Measurements from ENCODE around the gene PADI4. TPM values are rescaled to one million over a fixed set of nuclear protein-coding genes. Genes with fewer than 3 reads are reported as not detected.

PADI4 gene
- total RNA-seq (2021) (3.1 and 7.7 TPM in 2 replicates), Bru-seq, nascent RNA (percentile 37 among the genes with signal in this experiment), BruChase-seq, experiment 1, labeled RNA remaining after a 2-hour chase (percentile 17 among the genes with signal in this experiment), BruChase-seq, experiment 2, labeled RNA remaining after a 6-hour chase (percentile 34 among the genes with signal in this experiment)
- long read RNA-seq, transcript PADI4-201 (16 exons, 2,267 nt), result major isoform, 10 of 19 reads
- long read RNA-seq, partial matches to known transcripts, result 6 of 19 reads
- long read RNA-seq, other reads (novel, unspliced or antisense), result 3 of 19 reads

GRCh38 chr1:17307946-17308345, at the start of gene PADI4:
TSS of gene PADI4 (plus strand) at chr1:17308197. CDS start at chr1:17308223, 26 bp downstream.
- peak in 1 of 2 experiments; percentile 35 for DNase-seq
- intact Hi-C loops (cut with micrococcal nuclease; ENCODE audit: unreplicated experiment), result no loop called here
- ChIA-PET POLR2A (ENCODE audit: unreplicated experiment) (interaction anchor here (0.6 kb wide), 1 partner anchor 1592 kb away, joined by 5 read pairs; no protein-coding TSS in a partner anchor), CTCF (no interaction called here)
- peak within 1 kb of the TSS; percentile 67 for H3K4me2 ChIP-seq
- no peaks in the 10 kb centered on the region for H3K36me3 ChIP-seq (ENCODE audit: low read depth)
- no peaks in the 10 kb centered on the region for H3K9me3 ChIP-seq (ENCODE audit: insufficient read depth, low read depth)
- 0 out of 2 replicates have a peak within 1 kb of the TSS, but pooled peaks have one; percentile 43 for H2AFZ ChIP-seq
- no TSS peak for BruUV-seq (replicated peaks)
- H3F3A ChIP-seq (ENCODE audit: insufficient read depth, low read depth), result peaks cover 40% of the 10 kb centered on the region
- no peak for TF ChIP-seq EZH2 (IDR thresholded peaks at IDR 0.05; ENCODE audit: low read depth)
- TF ChIP-seq, protein P1, sequence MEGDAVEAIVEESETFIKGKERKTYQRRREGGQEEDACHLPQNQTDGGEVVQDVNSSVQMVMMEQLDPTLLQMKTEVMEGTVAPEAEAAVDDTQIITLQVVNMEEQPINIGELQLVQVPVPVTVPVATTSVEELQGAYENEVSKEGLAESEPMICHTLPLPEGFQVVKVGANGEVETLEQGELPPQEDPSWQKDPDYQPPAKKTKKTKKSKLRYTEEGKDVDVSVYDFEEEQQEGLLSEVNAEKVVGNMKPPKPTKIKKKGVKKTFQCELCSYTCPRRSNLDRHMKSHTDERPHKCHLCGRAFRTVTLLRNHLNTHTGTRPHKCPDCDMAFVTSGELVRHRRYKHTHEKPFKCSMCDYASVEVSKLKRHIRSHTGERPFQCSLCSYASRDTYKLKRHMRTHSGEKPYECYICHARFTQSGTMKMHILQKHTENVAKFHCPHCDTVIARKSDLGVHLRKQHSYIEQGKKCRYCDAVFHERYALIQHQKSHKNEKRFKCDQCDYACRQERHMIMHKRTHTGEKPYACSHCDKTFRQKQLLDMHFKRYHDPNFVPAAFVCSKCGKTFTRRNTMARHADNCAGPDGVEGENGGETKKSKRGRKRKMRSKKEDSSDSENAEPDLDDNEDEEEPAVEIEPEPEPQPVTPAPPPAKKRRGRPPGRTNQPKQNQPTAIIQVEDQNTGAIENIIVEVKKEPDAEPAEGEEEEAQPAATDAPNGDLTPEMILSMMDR (conservative IDR thresholded peaks at IDR 0.05), result no peak
- H3K27ac ChIP-seq, result no peak within 1 kb of the TSS
- H3K27me3 ChIP-seq (ENCODE audit: insufficient read depth, low read depth), result no peaks in the 10 kb centered on the region
- H3K9me2 ChIP-seq (ENCODE audit: insufficient read depth), result no peaks in the 10 kb centered on the region
- H3K79me2 ChIP-seq (ENCODE audit: low read depth), result no peaks in the 10 kb centered on the region
- peak within 1 kb of the TSS; percentile 29; the same call in 1 of the 2 replicates for H3K4me3 ChIP-seq
- H4K20me1 ChIP-seq (ENCODE audit: insufficient read depth), result no peaks in the 10 kb centered on the region
- peaks cover 70% of the 10 kb centered on the region for H3K4me1 ChIP-seq (replicated peaks; ENCODE audit: insufficient read depth)

GRCh38 chr1:17258758-17259130, 49.3 kb upstream of the PADI4 start:
- H3K79me2 ChIP-seq (ENCODE audit: low read depth), result no peaks in the 10 kb centered on the region
- no peaks in the 10 kb centered on the region for H3K36me3 ChIP-seq (ENCODE audit: low read depth)
- no peak overlapping the region for H3K4me2 ChIP-seq
- TF ChIP-seq, protein P1 (conservative IDR thresholded peaks at IDR 0.05), result no peak
- TF ChIP-seq EZH2 (IDR thresholded peaks at IDR 0.05; ENCODE audit: low read depth), result no peak
- CTCF ChIA-PET, result interaction anchor here (0.9 kb wide), 1 partner anchor 9 kb away, joined by 4 read pairs; no protein-coding TSS in a partner anchor
- H4K20me1 ChIP-seq (ENCODE audit: insufficient read depth), result no peaks in the 10 kb centered on the region
- H3K27ac ChIP-seq, result no peak overlapping the region
- H3K4me1 ChIP-seq (replicated peaks; ENCODE audit: insufficient read depth), result no peaks in the 10 kb centered on the region
- no peak for DNase-seq
- intact Hi-C loops (cut with micrococcal nuclease; ENCODE audit: unreplicated experiment), result no loop called here
- POLR2A ChIA-PET (ENCODE audit: unreplicated experiment), result no interaction called here
- no peaks in the 10 kb centered on the region for H3K9me2 ChIP-seq (ENCODE audit: insufficient read depth)
- no peak overlapping the region for H3K4me3 ChIP-seq
- no TSS peak for BruUV-seq (replicated peaks)
- H3F3A ChIP-seq (ENCODE audit: insufficient read depth, low read depth), result 0 out of 2 replicates have a peak, but pooled peaks cover 3% of the 10 kb centered on the region
- no peaks in the 10 kb centered on the region for H3K27me3 ChIP-seq (ENCODE audit: insufficient read depth, low read depth)
- H3K9me3 ChIP-seq (ENCODE audit: insufficient read depth, low read depth), result no peaks in the 10 kb centered on the region
- no peak overlapping the region for H2AFZ ChIP-seq

- DNase-seq, result no peak
- no peaks in the 10 kb centered on the region for H4K20me1 ChIP-seq (ENCODE audit: insufficient read depth)
- no peak overlapping the region for H2AFZ ChIP-seq
- TF ChIP-seq EZH2 (IDR thresholded peaks at IDR 0.05; ENCODE audit: low read depth), result no peak
- TF ChIP-seq, protein P1 (conservative IDR thresholded peaks at IDR 0.05), result no peak
- H3K4me2 ChIP-seq, result no peak overlapping the region
- no peaks in the 10 kb centered on the region for H3K4me1 ChIP-seq (replicated peaks; ENCODE audit: insufficient read depth)
- BruUV-seq (replicated peaks), result no TSS peak
- H3K9me3 ChIP-seq (ENCODE audit: insufficient read depth, low read depth), result no peaks in the 10 kb centered on the region
- no peaks in the 10 kb centered on the region for H3K27me3 ChIP-seq (ENCODE audit: insufficient read depth, low read depth)
- no peak overlapping the region for H3K27ac ChIP-seq
- H3K79me2 ChIP-seq (ENCODE audit: low read depth), result no peaks in the 10 kb centered on the region
- ChIA-PET POLR2A (ENCODE audit: unreplicated experiment) (no interaction called here), CTCF (interaction anchor here (0.9 kb wide), 2 partner anchors 8 to 15 kb away, joined by 4 read pairs; no protein-coding TSS in a partner anchor)
- H3K4me3 ChIP-seq, result no peak overlapping the region
- intact Hi-C loops (cut with micrococcal nuclease; ENCODE audit: unreplicated experiment), result no loop called here
- no peaks in the 10 kb centered on the region for H3K36me3 ChIP-seq (ENCODE audit: low read depth)
- H3F3A ChIP-seq (ENCODE audit: insufficient read depth, low read depth), result 0 out of 2 replicates have a peak, but pooled peaks cover 3% of the 10 kb centered on the region
- no peaks in the 10 kb centered on the region for H3K9me2 ChIP-seq (ENCODE audit: insufficient read depth)
Measured at GRCh38 chr1:17259233-17259873, 48.6 kb upstream of the PADI4 start.
